DMS79 treated with DMSO at 0.1 percent for 48 hours (cell line): ENCODE data around the gene SLC4A3.
"Not testable (repeated sequence)": the region's sequence is repeated elsewhere in the genome, so short reads cannot be mapped to it uniquely, and the experiment has no call there.

Experiments
- DNase-seq: peaks from one replicate; lab custom pipeline; 2025; lab: John Stamatoyannopoulos, UW

SLC4A3 gene

GRCh38 chr2:219648963-219649362, 21.5 kb downstream of the SLC4A3 start:
- DNase-seq: no peak

- no peak for DNase-seq
These were observed 23.2 kb downstream of the SLC4A3 start for GRCh38 chr2:219650426-219651248.

GRCh38 chr2:219651656-219652055, 24.2 kb downstream of the SLC4A3 start:
- DNase-seq: not testable (repeated sequence)

GRCh38 chr2:219656526-219656925, 29.1 kb downstream of the SLC4A3 start:
- DNase-seq: no peak

GRCh38 chr2:219658196-219658846, 30.9 kb downstream of the SLC4A3 start:
- no peak for DNase-seq

GRCh38 chr2:219658874-219659273, 31.4 kb downstream of the SLC4A3 start:
- no peak for DNase-seq

- DNase-seq: no peak
These were observed 33.9 kb downstream of the SLC4A3 start for GRCh38 chr2:219661197-219661954.

- DNase-seq: no peak
These were observed 34.5 kb downstream of the SLC4A3 start for GRCh38 chr2:219661955-219662395.

- DNase-seq: no peak
These were observed 35.1 kb downstream of the SLC4A3 start for GRCh38 chr2:219662566-219662965.

- no peak for DNase-seq
These were observed 35.8 kb downstream of the SLC4A3 start for GRCh38 chr2:219663116-219663762.

GRCh38 chr2:219664041-219664440, 36.6 kb downstream of the SLC4A3 start:
- no peak for DNase-seq

GRCh38 chr2:219664944-219665343, 37.5 kb downstream of the SLC4A3 start:
- DNase-seq: peak; percentile 21

GRCh38 chr2:219665926-219666325, 38.5 kb downstream of the SLC4A3 start:
- DNase-seq: no peak

GRCh38 chr2:219668316-219668715, 40.9 kb downstream of the SLC4A3 start:
- no peak for DNase-seq

- no peak for DNase-seq
These were observed 43.0 kb downstream of the SLC4A3 start for GRCh38 chr2:219670386-219670785.

GRCh38 chr2:219671279-219671678, 43.8 kb downstream of the SLC4A3 start:
- no peak for DNase-seq

- DNase-seq: no peak
These were observed 45.0 kb downstream of the SLC4A3 start for GRCh38 chr2:219672406-219672805.

GRCh38 chr2:219675221-219675620, 47.8 kb downstream of the SLC4A3 start:
- peak; percentile 53 for DNase-seq

GRCh38 chr2:219676586-219676985, 49.2 kb downstream of the SLC4A3 start:
- DNase-seq: no peak

- DNase-seq: no peak
These were observed 51.6 kb downstream of the SLC4A3 start for GRCh38 chr2:219679041-219679440.

- no peak for DNase-seq
These were observed 52.1 kb downstream of the SLC4A3 start for GRCh38 chr2:219679571-219679970.
